ENCODE results near the gene HDLBP.

The HDLBP gene

GRCh38 chr2:241191081-241191480 is 124.4 kb downstream of the HDLBP start:
- DNase-seq (ENCODE audit: low read depth), result no peak
- no peak overlapping the region for H3K4me3 ChIP-seq (ENCODE audit: low read depth, low read length)
- TF ChIP-seq MYC (IDR thresholded peaks at IDR 0.05; ENCODE audit: low read depth, low read length), result no peak
- TF ChIP-seq POLR2A (IDR thresholded peaks at IDR 0.05; ENCODE audit: extremely low read depth, insufficient read length), result no peak
- TF ChIP-seq MAX (IDR thresholded peaks at IDR 0.05; ENCODE audit: low read depth, low read length), result no peak

GRCh38 chr2:241190291-241190981 is 125.0 kb downstream of the HDLBP start:
- DNase-seq (ENCODE audit: low read depth), result no peak
- H3K4me3 ChIP-seq (ENCODE audit: low read depth, low read length), result no peak overlapping the region

GRCh38 chr2:241189856-241190201 is 125.6 kb downstream of the HDLBP start:
- no peak overlapping the region for H3K4me3 ChIP-seq (ENCODE audit: low read depth, low read length)
- DNase-seq (ENCODE audit: low read depth), result no peak
- no peak for TF ChIP-seq MYC (IDR thresholded peaks at IDR 0.05; ENCODE audit: low read depth, low read length)
- TF ChIP-seq CTCF (IDR thresholded peaks at IDR 0.05; ENCODE audit: low read depth, low read length), result no peak
- no peak for TF ChIP-seq POLR2A (IDR thresholded peaks at IDR 0.05; ENCODE audit: extremely low read depth, insufficient read length)
- no peak for TF ChIP-seq MAX (IDR thresholded peaks at IDR 0.05; ENCODE audit: low read depth, low read length)

More at GRCh38 chr2:241190291-241190981, 125.0 kb downstream of the HDLBP start:
- TF ChIP-seq POLR2A (IDR thresholded peaks at IDR 0.05; ENCODE audit: extremely low read depth, insufficient read length) (no peak), MYC (IDR thresholded peaks at IDR 0.05; ENCODE audit: low read depth, low read length) (no peak), MAX (IDR thresholded peaks at IDR 0.05; ENCODE audit: low read depth, low read length) (no peak), CTCF (IDR thresholded peaks at IDR 0.05; ENCODE audit: low read depth, low read length) (no peak)

GRCh38 chr2:241189093-241189855 is 126.2 kb downstream of the HDLBP start:
- TF ChIP-seq MAX (IDR thresholded peaks at IDR 0.05; ENCODE audit: low read depth, low read length) (no peak), POLR2A (IDR thresholded peaks at IDR 0.05; ENCODE audit: extremely low read depth, insufficient read length) (no peak), CTCF (IDR thresholded peaks at IDR 0.05; ENCODE audit: low read depth, low read length) (no peak), MYC (IDR thresholded peaks at IDR 0.05; ENCODE audit: low read depth, low read length) (no peak)
- no peak for DNase-seq (ENCODE audit: low read depth)
- no peak overlapping the region for H3K4me3 ChIP-seq (ENCODE audit: low read depth, low read length)

GRCh38 chr2:241188361-241189092 is 126.9 kb downstream of the HDLBP start, which contains the start of gene ANO7:
ANO7 (plus strand) TSS chr2:241188677; CDS start chr2:241190064, 1,387 bp downstream.
- TF ChIP-seq POLR2A (IDR thresholded peaks at IDR 0.05; ENCODE audit: extremely low read depth, insufficient read length), result no peak
- TF ChIP-seq MYC (IDR thresholded peaks at IDR 0.05; ENCODE audit: low read depth, low read length), result no peak
- no peak for TF ChIP-seq CTCF (IDR thresholded peaks at IDR 0.05; ENCODE audit: low read depth, low read length)
- no peak for TF ChIP-seq MAX (IDR thresholded peaks at IDR 0.05; ENCODE audit: low read depth, low read length)
- DNase-seq (ENCODE audit: low read depth), result no peak
- no peak within 1 kb of the TSS for H3K4me3 ChIP-seq (ENCODE audit: low read depth, low read length)

Data from NB4 (cell line).